K562 (cell line): ENCODE data around the gene IL24. TPM values are rescaled to one million over a fixed set of nuclear protein-coding genes. Genes with fewer than 3 reads are reported as not detected.

ENCODE experiments used
- ATF7 ChIP-seq: fragments of 450-650 bp; IDR thresholded peaks from 2 replicates; pipeline ENCODE4 v1.7.1; 2014; ENCODE audit warnings: mild to moderate bottlenecking, moderate library complexity
- CBX8 ChIP-seq: fragments of 200-600 bp; sonication (generic); IDR thresholded peaks from 2 replicates; pipeline ENCODE4 v1.6.1; 2012; ENCODE audit warnings: borderline replicate concordance, mixed run types, low read depth, mild to moderate bottlenecking, moderate library complexity, mixed read lengths, low read length, control low read depth, inconsistent platforms; ENCODE audit not compliant: poor library complexity, severe bottlenecking; ENCODE audit errors: extremely low read depth
- CTBP1 ChIP-seq: fragments of 450-650 bp; IDR thresholded peaks from 2 replicates; pipeline ENCODE4 v1.6.1; 2016; ENCODE audit warnings: borderline replicate concordance
- FOXA1 ChIP-seq: fragments of 450-650 bp; IDR thresholded peaks from 2 replicates; pipeline ENCODE4 v1.6.1; 2016; ENCODE audit warnings: mild to moderate bottlenecking, borderline replicate concordance
- HDAC2 ChIP-seq: fragments of 450-650 bp; IDR thresholded peaks from 2 replicates; pipeline ENCODE4 v1.6.1; 2016; ENCODE audit warnings: mild to moderate bottlenecking
- HNRNPLL ChIP-seq: fragments of 200-400 bp; formaldehyde crosslinking; IDR thresholded peaks from 2 replicates; pipeline ENCODE4 v1.6.1; 2017; ENCODE audit warnings: low read length, low read depth, mild to moderate bottlenecking; ENCODE audit not compliant: poor library complexity, severe bottlenecking
- JUNB ChIP-seq: fragments of 450-650 bp; formaldehyde crosslinking; conservative IDR thresholded peaks from 2 replicates; pipeline ENCODE4 v1.4.0; 2020; ENCODE audit warnings: mild to moderate bottlenecking
- JUND ChIP-seq, 2 experiments: IDR thresholded peaks; 2 replicates in 1 of 2; 3 replicates in 1 of 2; pipeline ENCODE4 v1.6.1; 2011; ENCODE audit warnings: borderline replicate concordance in 2 of 2, low read depth in 2 of 2, low read length in 2 of 2, improper control_type of control experiment in 1 of 2, missing biosample characterization in 1 of 2, missing genetic modification characterization in 1 of 2, missing genetic modification reagents in 1 of 2
- KDM5B ChIP-seq: fragments of 200-600 bp; sonication (generic); IDR thresholded peaks from 2 replicates; pipeline ENCODE4 v1.6.1; 2012; ENCODE audit warnings: low read depth, mild to moderate bottlenecking, moderate library complexity, low read length, control low read depth, inconsistent platforms; ENCODE audit not compliant: insufficient replicate concordance
- NCOA2 ChIP-seq, 2 experiments: fragments of 450-650 bp; IDR thresholded peaks; 2 replicates each; pipeline ENCODE4 v1.6.1; 2018; ENCODE audit warnings: mild to moderate bottlenecking in 2 of 2, moderate library complexity in 1 of 2; ENCODE audit not compliant: partially characterized antibody in 2 of 2
- PATZ1 ChIP-seq: fragments of 250-450 bp; sonication (Bioruptor Pico); IDR thresholded peaks from 2 replicates; pipeline ENCODE4 v1.5.0; 2020; ENCODE audit warnings: mild to moderate bottlenecking, borderline replicate concordance
- RAD21 ChIP-seq, 2 experiments: fragments of 250-450 bp in 1 of 2; fragments of 450-650 bp in 1 of 2; sonication (Bioruptor Pico) in 1 of 2; formaldehyde crosslinking in 1 of 2; IDR thresholded peaks in 1 of 2; conservative IDR thresholded peaks in 1 of 2; 2 replicates each; pipeline versions ENCODE4 v1.4.0 to v1.8.0; 2020 to 2022; ENCODE audit warnings: mild to moderate bottlenecking in 2 of 2, moderate library complexity in 1 of 2
- SMARCA4 ChIP-seq: fragments of 450-650 bp; IDR thresholded peaks from 2 replicates; pipeline ENCODE4 v1.6.1; 2016
- SUPT5H ChIP-seq: fragments of 450-650 bp; IDR thresholded peaks from 2 replicates; pipeline ENCODE4 v1.6.1; 2016
- YY1 ChIP-seq, 3 experiments: IDR thresholded peaks; 2 replicates each; pipeline ENCODE4 v1.6.1; 2011; ENCODE audit warnings: low read length in 2 of 3, mild to moderate bottlenecking in 2 of 3, moderate library complexity in 2 of 3, borderline replicate concordance in 1 of 3, control low read depth in 1 of 3, low read depth in 1 of 3; ENCODE audit not compliant: insufficient read depth in 3 of 3, insufficient replicate concordance in 2 of 3, control insufficient read depth in 1 of 3, insufficient read length in 1 of 3; ENCODE audit errors: extremely low read depth in 1 of 3
- ZBTB1 ChIP-seq: sonication (generic); formaldehyde crosslinking; IDR thresholded peaks from 2 replicates; pipeline ENCODE4 v1.8.1; 2023; ENCODE audit warnings: missing genetic modification reagents, low read depth, mild to moderate bottlenecking, borderline replicate concordance
- ZBTB7A ChIP-seq: IDR thresholded peaks from 2 replicates; pipeline ENCODE4 v1.6.1; 2011; ENCODE audit warnings: low read depth, mild to moderate bottlenecking, low read length, moderate library complexity, borderline replicate concordance; ENCODE audit not compliant: control insufficient read depth
- ZBTB9 ChIP-seq: fragments of 450-650 bp; formaldehyde crosslinking; IDR thresholded peaks from 2 replicates; pipeline ENCODE4 v1.4.0; 2020; ENCODE audit warnings: mild to moderate bottlenecking, moderate library complexity
- ZNF431 ChIP-seq: sonication (generic); formaldehyde crosslinking; IDR thresholded peaks from 2 replicates; pipeline ENCODE4 v1.8.0; 2022; ENCODE audit warnings: mild to moderate bottlenecking, missing genetic modification reagents
- ZNF512 ChIP-seq: IDR thresholded peaks from 2 replicates; pipeline ENCODE4 v1.6.1; 2016; ENCODE audit warnings: missing genetic modification characterization, missing compliant biosample characterization
- ZNF57 ChIP-seq: fragments of 450-650 bp; formaldehyde crosslinking; IDR thresholded peaks from 2 replicates; pipeline ENCODE4 v1.4.0; 2020; ENCODE audit warnings: mild to moderate bottlenecking, moderate library complexity
- polyA plus RNA-seq, 8 experiments: library from polyadenylated mRNA; depleted of rRNA in 4 of 8; stranded (reverse) in 5 of 8; unstranded in 3 of 8; fragments of >200 nt; fragmentation: Nextera tagmentation in 2 of 8; fragmentation: Illumina TruSeq in 1 of 8; extraction: Ambion mirVana in 2 of 8; extraction: Trizol in 1 of 8; gene quantifications; 2 replicates each; pipeline versions ENCODE4 v1.2.1 to v1.2.3, GENCODE V29; 2011 to 2014; ENCODE audit warnings: inconsistent platforms in 1 of 8, missing spikeins in 1 of 8
- total RNA-seq, 7 experiments: library from RNA; depleted of rRNA in 6 of 7; stranded (reverse); fragments of >200 nt in 6 of 7; fragmentation: Illumina TruSeq in 2 of 7; extraction: Trizol in 2 of 7; gene quantifications; 2 replicates each; pipeline versions ENCODE4 v1.2.1 to v1.2.3, GENCODE V29; 2011 to 2021; ENCODE audit warnings: low replicate concordance in 1 of 7

IL24 gene
- total and polyA plus RNA-seq, 9 of the 15 experiments (the other 6 are each of a cell fraction or from before 2014, with no cell fraction given): 0.04 to 0.19 TPM; not detected in 7

GRCh38 chr1:206925106-206925736 lies 28.0 kb downstream of the IL24 start (continued):
- TF ChIP-seq ZNF512 (tag) (no peak), JUNB (CRISPR knock-in tag) (no peak), HNRNPLL (no peak), ZBTB9 (CRISPR knock-in tag) (no peak), ATF7 (0 out of 2 replicates have a peak, but pooled peaks have one; percentile 30), ZNF431 (CRISPR knock-in tag) (0 out of 2 replicates have a peak, but pooled peaks have one; percentile 28), PATZ1 (CRISPR knock-in tag) (0 out of 2 replicates have a peak, but pooled peaks have one; percentile 5), CBX8 (no peak), NCOA2 (IDR thresholded peaks at IDR 0.05; ENCODE audit: partially characterized antibody in 2 of 2) (no peak), RAD21 (CRISPR knock-in tag; conservative IDR thresholded peaks at IDR 0.05 in 1 of 2, IDR thresholded peaks at IDR 0.05 in 1 of 2) (peak; percentile 44 to 64; a peak in 3 of 4 replicates), ZBTB7A (no peak), SUPT5H (no peak), KDM5B (no peak), ZBTB1 (CRISPR knock-in tag) (no peak), ZNF57 (CRISPR knock-in tag) (no peak), FOXA1 (no peak), JUND (IDR thresholded peaks at IDR 0.05; ENCODE audit: borderline replicate concordance, low read depth, low read length) (0 out of 2 replicates have a peak, but pooled peaks have one; percentile 3), JUND (tag; IDR thresholded peaks at IDR 0.05; ENCODE audit: borderline replicate concordance, low read depth, low read length) (no peak), HDAC2 (no peak), YY1 (IDR thresholded peaks at IDR 0.05; ENCODE audit: borderline replicate concordance in 1 of 3, control insufficient read depth in 1 of 3, extremely low read depth in 1 of 3, insufficient read depth in 3 of 3, insufficient read length in 1 of 3, insufficient replicate concordance in 2 of 3, low read depth in 1 of 3, low read length in 2 of 3) (peak in 2 of 3 experiments; percentile 43 to 63), CTBP1 (peak; percentile 61), SMARCA4 (no peak)
